HCT116 (cell line): ENCODE results near the gene PTPN21.

Experiments
- ATF3 ChIP-seq: IDR thresholded peaks from 2 replicates; pipeline ENCODE4 v1.6.1; 2012
- CBX3 ChIP-seq: IDR thresholded peaks from 2 replicates; pipeline ENCODE4 v1.6.1; 2012; ENCODE audit warnings: low read depth
- CEBPB ChIP-seq: IDR thresholded peaks from 2 replicates; pipeline ENCODE4 v1.6.1; 2012; ENCODE audit warnings: low read depth
- CTCF ChIP-seq, 3 experiments: fragments of 200-600 bp in 1 of 3; sonication (generic) in 1 of 3; IDR thresholded peaks in 2 of 3; conservative IDR thresholded peaks in 1 of 3; 2 replicates each; pipeline ENCODE4 v1.5.1; 2012 to 2017; ENCODE audit warnings: low read depth in 2 of 3, low read length in 2 of 3, antibody characterized with exemption in 1 of 3, borderline replicate concordance in 1 of 3, control low read depth in 1 of 3, mild to moderate bottlenecking in 1 of 3, mixed read lengths in 1 of 3, mixed run types in 1 of 3, moderate library complexity in 1 of 3; ENCODE audit not compliant: insufficient read depth in 1 of 3
- EZH2 ChIP-seq: fragments of 200-600 bp; sonication (generic); IDR thresholded peaks from 2 replicates; pipeline ENCODE4 v1.6.1; 2017; ENCODE audit warnings: antibody characterized with exemption, mixed run types
- EZH2phosphoT487 ChIP-seq: fragments of 200-600 bp; IDR thresholded peaks from 2 replicates; pipeline ENCODE4 v1.6.1; 2018; ENCODE audit warnings: antibody characterized with exemption, borderline replicate concordance
- POLR2A ChIP-seq: IDR thresholded peaks from 2 replicates; pipeline ENCODE4 v1.7.0; 2011; ENCODE audit warnings: borderline replicate concordance; ENCODE audit not compliant: insufficient read depth, insufficient read length; ENCODE audit errors: extremely low read depth
- POLR2AphosphoS5 ChIP-seq: IDR thresholded peaks from 2 replicates; pipeline ENCODE4 v1.6.1; 2011; ENCODE audit warnings: mild to moderate bottlenecking, low read depth, low read length, moderate library complexity
- RAD21 ChIP-seq: IDR thresholded peaks from 2 replicates; pipeline ENCODE4 v1.6.1; 2012; ENCODE audit warnings: low read depth, mild to moderate bottlenecking
- SP1 ChIP-seq: IDR thresholded peaks from 2 replicates; pipeline ENCODE4 v1.6.1; 2012; ENCODE audit warnings: low read depth
- YY1 ChIP-seq: IDR thresholded peaks from 2 replicates; pipeline ENCODE4 v1.6.1; 2011; ENCODE audit warnings: low read length, low read depth, moderate library complexity, mild to moderate bottlenecking; ENCODE audit not compliant: insufficient replicate concordance; ENCODE audit errors: extremely low read depth
- ZFX ChIP-seq: fragments of 450-650 bp; IDR thresholded peaks from 2 replicates; pipeline ENCODE4 v1.6.1; 2017
- ZNF274 ChIP-seq: fragments of 200-500 bp; sonication (Bioruptor generic); IDR thresholded peaks from 2 replicates; pipeline ENCODE4 v1.6.1; 2014; ENCODE audit warnings: mild to moderate bottlenecking, low read depth, low read length, inconsistent platforms

- TF ChIP-seq CTCF (IDR thresholded peaks at IDR 0.05 in 2 of 3, conservative IDR thresholded peaks at IDR 0.05 in 1 of 3; ENCODE audit: borderline replicate concordance in 1 of 3, insufficient read depth in 1 of 3, low read depth in 2 of 3, low read length in 2 of 3) (no peak), CBX3 (no peak), ZFX (no peak), POLR2A (no peak), POLR2AphosphoS5 (no peak), EZH2phosphoT487 (no peak), CEBPB (no peak), ZNF274 (no peak), RAD21 (no peak), EZH2 (no peak), YY1 (no peak), SP1 (no peak), ATF3 (no peak)
These were observed 66.7 kb downstream of the PTPN21 start for GRCh38 chr14:88488081-88488480.
